ENCODE data around the gene KRT35. TPM values are rescaled to one million over a fixed set of nuclear protein-coding genes. Genes with fewer than 3 reads are reported as not detected.

Gene KRT35
- total and polyA plus RNA-seq, 10 of the 15 experiments (the other 5 are each of a cell fraction or from before 2014, with no cell fraction given): not detected

GRCh38 chr17:41486316-41486715 lies 5.4 kb upstream of the KRT35 start (continued):
- TF ChIP-seq POLR2AphosphoS5 (IDR thresholded peaks at IDR 0.05; ENCODE audit: low read length): no peak
- TF ChIP-seq, protein P1, sequence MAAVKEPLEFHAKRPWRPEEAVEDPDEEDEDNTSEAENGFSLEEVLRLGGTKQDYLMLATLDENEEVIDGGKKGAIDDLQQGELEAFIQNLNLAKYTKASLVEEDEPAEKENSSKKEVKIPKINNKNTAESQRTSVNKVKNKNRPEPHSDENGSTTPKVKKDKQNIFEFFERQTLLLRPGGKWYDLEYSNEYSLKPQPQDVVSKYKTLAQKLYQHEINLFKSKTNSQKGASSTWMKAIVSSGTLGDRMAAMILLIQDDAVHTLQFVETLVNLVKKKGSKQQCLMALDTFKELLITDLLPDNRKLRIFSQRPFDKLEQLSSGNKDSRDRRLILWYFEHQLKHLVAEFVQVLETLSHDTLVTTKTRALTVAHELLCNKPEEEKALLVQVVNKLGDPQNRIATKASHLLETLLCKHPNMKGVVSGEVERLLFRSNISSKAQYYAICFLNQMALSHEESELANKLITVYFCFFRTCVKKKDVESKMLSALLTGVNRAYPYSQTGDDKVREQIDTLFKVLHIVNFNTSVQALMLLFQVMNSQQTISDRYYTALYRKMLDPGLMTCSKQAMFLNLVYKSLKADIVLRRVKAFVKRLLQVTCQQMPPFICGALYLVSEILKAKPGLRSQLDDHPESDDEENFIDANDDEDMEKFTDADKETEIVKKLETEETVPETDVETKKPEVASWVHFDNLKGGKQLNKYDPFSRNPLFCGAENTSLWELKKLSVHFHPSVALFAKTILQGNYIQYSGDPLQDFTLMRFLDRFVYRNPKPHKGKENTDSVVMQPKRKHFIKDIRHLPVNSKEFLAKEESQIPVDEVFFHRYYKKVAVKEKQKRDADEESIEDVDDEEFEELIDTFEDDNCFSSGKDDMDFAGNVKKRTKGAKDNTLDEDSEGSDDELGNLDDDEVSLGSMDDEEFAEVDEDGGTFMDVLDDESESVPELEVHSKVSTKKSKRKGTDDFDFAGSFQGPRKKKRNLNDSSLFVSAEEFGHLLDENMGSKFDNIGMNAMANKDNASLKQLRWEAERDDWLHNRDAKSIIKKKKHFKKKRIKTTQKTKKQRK (IDR thresholded peaks at IDR 0.05; ENCODE audit: low read depth, low read length): no peak
- TF ChIP-seq CHD4 (IDR thresholded peaks at IDR 0.05): no peak
- TF ChIP-seq POLR2AphosphoS2 (IDR thresholded peaks at IDR 0.05; ENCODE audit: low read depth, low read length): no peak

- Histone ChIP-seq H2AFZ (ENCODE audit: control insufficient read depth, low read depth, low read length) (no peak overlapping the region), H3K27ac (ENCODE audit: control insufficient read depth, insufficient read depth) (no peak overlapping the region), H3K27me3 (replicated peaks in 1 of 2; ENCODE audit: control insufficient read depth in 2 of 2, insufficient read depth in 2 of 2, low read length in 1 of 2) (peaks cover 0 to 3% of the 10 kb centered on the region in 2 experiments; a peak in 2 of 4 replicates), H4K20me1 (ENCODE audit: control insufficient read depth, insufficient read depth) (no peaks in the 10 kb centered on the region), H3K9me3 (replicated peaks; ENCODE audit: control insufficient read depth, insufficient read depth, low read length) (no peaks in the 10 kb centered on the region), H3K4me3 (no peak overlapping the region), H3K79me2 (ENCODE audit: control insufficient read depth, insufficient read depth, low read length) (no peaks in the 10 kb centered on the region), H3K4me2 (ENCODE audit: control insufficient read depth, insufficient read depth) (no peak overlapping the region), H3K4me1 (ENCODE audit: control insufficient read depth, insufficient read depth, low read length) (no peaks in the 10 kb centered on the region; the same call in 1 of the 2 replicates), H3K9ac (ENCODE audit: control insufficient read depth, insufficient read depth, low read length) (no peak overlapping the region), H3K36me3 (ENCODE audit: control insufficient read depth in 2 of 2, insufficient read depth in 2 of 2, low read length in 1 of 2) (no peaks in the 10 kb centered on the region)
- FAIRE-seq (no peak), DNase-seq (ENCODE audit: low read depth, low spot score) (no peak), ATAC-seq (no peak)
- WGBS (ENCODE audit: insufficient coverage, insufficient replicate concordance, low lambda C conversion rate, missing lambda C conversion rate): 0% methylated on average over 8 of the region's 8 CpGs
- in situ Hi-C loops (cut with MboI): no loop called here
- no TSS peak for BruUV-seq (replicated peaks)
- ChIA-PET SMC1A (ENCODE audit: uncharacterized antibody, unreplicated experiment) (no interaction called here), RAD21 (ENCODE audit: unreplicated experiment) (no interaction called here), CTCF (interaction anchor here (1.0 to 2.3 kb wide), 6 partner anchors 164 to 527 kb away, joined by 3 to 8 read pairs (median 5); no protein-coding TSS in a partner anchor), POLR2A (no interaction called here)
- intact Hi-C loops (cut with micrococcal nuclease; ENCODE audit: unreplicated experiment): no loop called here
- TF ChIP-seq ZNF24 (IDR thresholded peaks at IDR 0.05) (no peak), SMC3 (IDR thresholded peaks at IDR 0.05; ENCODE audit: borderline replicate concordance, low read length) (no peak), NFXL1 (IDR thresholded peaks at IDR 0.05; ENCODE audit: borderline replicate concordance) (no peak), ZBTB11 (CRISPR knock-in tag; IDR thresholded peaks at IDR 0.05) (no peak), SKIL (IDR thresholded peaks at IDR 0.05; ENCODE audit: low read depth, poor library complexity, severe bottlenecking) (no peak), HDGF (IDR thresholded peaks at IDR 0.05) (no peak)
Observed at GRCh38 chr17:41484920-41485904, 4.3 kb upstream of the KRT35 start.

Measured in GM12878 (cell line).